GM12873 (cell line): ENCODE measurements around the gene COMMD1.

Experiments
- TF ChIP-seq, protein P1 (sequence below): IDR thresholded peaks from 2 replicates; pipeline ENCODE4 v1.5.1; 2012; ENCODE audit warnings: low read depth, mild to moderate bottlenecking, moderate library complexity, low read length, control low read depth; ENCODE audit not compliant: insufficient read depth; ENCODE audit errors: missing control alignments

Gene COMMD1

DNA sequence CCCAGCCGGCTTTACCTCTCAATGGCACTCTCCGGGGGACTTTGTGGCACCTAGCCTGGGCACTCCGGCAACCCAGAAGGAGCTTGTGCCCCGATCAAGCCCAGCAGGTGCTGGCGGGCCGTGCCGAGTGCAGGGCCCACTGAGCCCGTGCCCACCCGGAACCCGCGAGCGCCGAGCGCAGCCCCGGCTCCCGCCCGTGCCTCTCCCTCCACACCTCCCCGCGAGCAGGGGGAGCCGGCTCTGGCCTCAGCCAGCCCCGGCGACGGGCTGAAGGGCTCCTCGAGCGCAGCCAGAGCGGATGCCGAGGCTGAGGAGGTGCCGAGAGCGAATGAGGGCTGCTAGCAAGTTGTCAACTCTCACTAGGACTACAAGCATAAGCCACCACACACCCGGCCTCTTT is 136.9 kb downstream of the COMMD1 start:
- TF ChIP-seq, protein P1, sequence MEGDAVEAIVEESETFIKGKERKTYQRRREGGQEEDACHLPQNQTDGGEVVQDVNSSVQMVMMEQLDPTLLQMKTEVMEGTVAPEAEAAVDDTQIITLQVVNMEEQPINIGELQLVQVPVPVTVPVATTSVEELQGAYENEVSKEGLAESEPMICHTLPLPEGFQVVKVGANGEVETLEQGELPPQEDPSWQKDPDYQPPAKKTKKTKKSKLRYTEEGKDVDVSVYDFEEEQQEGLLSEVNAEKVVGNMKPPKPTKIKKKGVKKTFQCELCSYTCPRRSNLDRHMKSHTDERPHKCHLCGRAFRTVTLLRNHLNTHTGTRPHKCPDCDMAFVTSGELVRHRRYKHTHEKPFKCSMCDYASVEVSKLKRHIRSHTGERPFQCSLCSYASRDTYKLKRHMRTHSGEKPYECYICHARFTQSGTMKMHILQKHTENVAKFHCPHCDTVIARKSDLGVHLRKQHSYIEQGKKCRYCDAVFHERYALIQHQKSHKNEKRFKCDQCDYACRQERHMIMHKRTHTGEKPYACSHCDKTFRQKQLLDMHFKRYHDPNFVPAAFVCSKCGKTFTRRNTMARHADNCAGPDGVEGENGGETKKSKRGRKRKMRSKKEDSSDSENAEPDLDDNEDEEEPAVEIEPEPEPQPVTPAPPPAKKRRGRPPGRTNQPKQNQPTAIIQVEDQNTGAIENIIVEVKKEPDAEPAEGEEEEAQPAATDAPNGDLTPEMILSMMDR, result no peak

DNA sequence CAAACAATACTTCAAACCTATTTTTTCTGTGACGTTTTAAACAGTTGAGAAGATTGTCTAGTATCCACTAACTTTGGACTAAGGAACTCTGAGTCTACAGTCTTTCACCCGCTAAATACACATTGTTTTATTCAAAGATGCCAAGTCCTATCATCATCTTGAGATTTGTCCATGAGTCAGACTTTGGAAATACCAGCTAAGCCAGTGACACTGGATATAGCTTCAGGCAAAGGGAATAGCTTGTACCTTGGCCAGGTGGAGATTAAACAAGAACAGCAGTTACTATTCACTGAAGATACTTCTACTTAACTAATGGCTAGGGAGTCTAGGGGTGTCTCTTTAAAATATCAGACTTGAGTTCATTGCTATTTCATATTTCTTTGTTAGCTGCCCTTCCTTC is 137.5 kb downstream of the COMMD1 start:
- TF ChIP-seq, protein P1, result no peak

DNA sequence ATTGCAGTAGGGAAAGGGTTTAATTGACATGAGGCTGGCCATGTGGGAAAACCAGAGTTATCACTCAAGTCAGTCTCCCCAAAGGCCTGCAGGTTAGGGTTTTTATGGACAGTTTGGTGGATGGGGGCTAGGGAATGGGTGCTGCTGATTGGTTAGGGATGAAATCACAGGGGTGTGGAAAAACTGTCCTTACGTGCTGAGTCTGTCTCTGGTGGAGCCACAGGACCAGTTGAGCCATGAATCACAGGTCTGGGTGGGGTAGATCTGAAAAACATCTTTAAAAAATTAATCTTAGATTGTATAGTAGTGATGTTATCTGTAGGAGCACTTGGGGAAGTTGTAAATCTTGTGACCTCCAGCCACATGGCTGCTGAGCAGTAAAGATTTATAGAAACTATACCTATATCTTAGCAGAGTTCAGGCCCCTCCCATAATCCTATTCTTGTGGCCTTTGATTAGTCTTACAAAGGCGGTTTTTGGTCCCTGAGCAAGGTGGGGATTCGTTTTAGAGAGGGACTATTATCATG is 139.6 kb downstream of the COMMD1 start:
- TF ChIP-seq, protein P1, result no peak

DNA sequence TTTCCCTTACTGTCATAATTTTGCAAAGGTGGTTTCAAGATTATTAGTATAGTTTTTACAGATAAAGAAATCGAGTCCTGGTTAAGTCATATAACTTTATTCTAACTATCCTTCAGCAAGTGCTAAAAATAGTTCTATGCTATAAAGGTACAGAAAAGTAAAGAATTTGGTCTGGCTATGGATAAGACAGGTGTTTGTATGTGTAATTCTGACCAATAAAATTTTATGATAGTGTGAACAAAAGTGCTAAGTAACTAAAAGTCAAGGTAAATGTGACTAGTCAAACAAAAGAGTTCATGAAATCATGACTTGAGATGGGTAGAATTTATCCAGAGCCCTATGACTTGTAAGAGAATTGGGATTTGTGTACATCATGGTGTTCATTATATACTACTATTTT is 140.7 kb downstream of the COMMD1 start:
- TF ChIP-seq, protein P1, result no peak

DNA sequence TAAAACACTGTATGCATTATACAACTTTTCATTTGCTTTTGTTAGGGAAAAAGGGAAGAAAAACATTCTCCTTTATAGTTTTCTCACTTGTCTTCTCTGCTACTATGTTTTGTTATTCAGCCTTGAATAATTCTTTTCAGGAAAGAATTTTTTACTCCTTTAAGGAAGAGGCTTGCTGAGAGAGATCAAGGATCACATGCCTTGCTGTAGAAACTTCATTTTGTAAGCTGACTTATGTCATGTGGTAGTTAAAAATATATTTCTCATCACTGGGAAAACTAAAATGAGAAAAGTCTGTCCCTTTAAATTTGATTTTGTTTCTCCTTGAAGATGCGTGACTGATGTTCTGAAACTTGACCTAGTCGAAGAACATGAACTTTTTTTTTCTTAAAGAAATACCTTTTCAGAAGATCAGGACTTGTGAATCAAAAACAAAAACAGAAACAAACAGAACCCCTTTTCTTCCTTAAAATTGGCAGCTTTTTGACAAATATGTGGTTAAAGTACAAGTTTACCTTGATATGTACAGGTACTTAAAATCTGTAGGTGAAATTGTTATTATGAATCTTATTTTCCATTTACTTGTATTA is 145.1 kb downstream of the COMMD1 start:
- TF ChIP-seq, protein P1, result no peak

DNA sequence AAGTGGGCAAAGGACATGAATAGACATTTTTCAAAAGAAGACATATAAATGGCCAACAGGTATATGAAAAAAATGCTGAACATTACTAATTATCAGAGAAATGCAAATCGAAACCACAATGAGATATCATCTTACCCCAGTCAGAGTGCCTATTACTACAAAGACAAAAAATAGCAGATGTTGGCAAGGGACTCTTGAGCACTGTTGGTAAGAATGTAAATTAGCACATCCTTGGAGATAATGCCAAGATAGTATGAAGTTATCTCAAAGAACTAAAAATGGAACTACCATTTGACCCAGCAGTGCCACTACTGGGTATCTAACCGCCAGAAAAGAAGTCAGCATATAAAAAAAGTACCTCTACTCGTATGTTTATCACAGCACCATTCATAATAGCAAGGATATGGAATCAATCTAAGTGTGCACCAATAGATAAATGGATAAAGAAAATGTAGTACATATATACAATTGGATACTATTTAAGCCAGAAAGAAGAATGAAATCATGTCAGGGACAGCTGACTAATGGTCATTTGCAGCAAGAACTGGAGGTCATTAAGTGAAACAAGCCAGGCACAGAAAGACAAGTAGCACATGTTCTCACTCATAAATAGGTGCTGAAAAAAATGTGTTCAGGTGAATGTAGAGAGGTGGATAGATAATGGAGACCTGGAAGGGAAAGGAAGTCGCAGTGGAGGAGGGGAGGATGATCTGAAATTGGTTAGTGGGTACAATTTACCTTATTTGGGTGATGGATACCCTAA is 148.7 kb downstream of the COMMD1 start:
- TF ChIP-seq, protein P1, result no peak

DNA sequence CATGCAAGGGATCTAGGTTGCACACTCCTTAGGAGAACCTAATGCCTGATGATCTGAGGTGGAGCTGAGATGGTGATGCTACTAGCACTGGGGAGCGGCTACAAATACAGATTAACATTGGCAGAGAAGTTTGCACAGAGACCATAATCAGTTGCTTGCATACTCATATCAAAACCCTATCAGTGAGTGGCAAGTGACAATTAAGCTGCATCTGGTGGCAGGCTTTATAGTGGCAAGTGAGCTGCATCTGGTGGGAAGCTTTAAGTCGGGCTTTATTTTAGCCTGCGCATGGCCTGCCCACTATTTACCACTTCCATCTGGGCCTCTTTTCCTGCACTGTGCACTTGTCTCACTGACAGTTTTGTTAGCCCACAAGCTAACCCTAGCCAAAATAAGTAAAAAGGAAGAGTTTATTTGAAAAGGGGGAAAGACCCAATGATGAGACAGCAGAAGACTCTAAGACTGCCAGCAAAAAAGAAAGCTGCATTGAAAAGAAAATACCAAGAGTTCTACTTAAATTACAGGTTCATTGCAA is 149.5 kb downstream of the COMMD1 start:
- TF ChIP-seq, protein P1, result no peak
